Vagina (tissue), 2 donors: Measurements from ENCODE around the gene NFKBIB. TPM values are rescaled to one million over a fixed set of nuclear protein-coding genes. Genes with fewer than 3 reads are reported as not detected.

Experiments used
- DNase-seq, 2 donors: peaks; one replicate each; pipeline ENCODE4 v3.0.0-alpha.2; 2017; ENCODE audit errors: extremely low spot score in 2 of 2
- H3K27ac ChIP-seq: fragments of 200-600 bp; sonication (generic); one replicate; pipeline ENCODE4 v1.5.1; 2019
- H3K27me3 ChIP-seq: fragments of 200-600 bp; sonication (generic); one replicate; pipeline ENCODE4 v1.5.1; 2019
- H3K36me3 ChIP-seq, 2 donors: fragments of 200-600 bp; sonication (generic); one replicate each; pipeline ENCODE4 v1.5.1; 2017 to 2019
- H3K4me1 ChIP-seq: fragments of 200-600 bp; sonication (generic); one replicate; pipeline ENCODE4 v1.5.1; 2019
- H3K4me3 ChIP-seq, 2 donors: fragments of 200-600 bp; sonication (generic); 1 replicate in 1 of 2; 2 replicates in 1 of 2; pipeline ENCODE4 v1.5.1; 2016 to 2019
- H3K9me3 ChIP-seq: fragments of 200-600 bp; sonication (generic); one replicate; pipeline ENCODE4 v1.5.1; 2019
- CTCF ChIP-seq, 3 experiments: fragments of 450-650 bp in 2 of 3; fragments of 200-600 bp in 1 of 3; sonication (generic) in 1 of 3; IDR thresholded peaks; one replicate each; pipeline ENCODE4 v1.5.1; 2017 to 2019; ENCODE audit warnings: antibody characterized with exemption in 3 of 3, mild to moderate bottlenecking in 2 of 3, moderate library complexity in 2 of 3
- POLR2A ChIP-seq, 2 donors: fragments of 450-650 bp; IDR thresholded peaks; one replicate each; pipeline ENCODE4 v1.6.1; 2017; ENCODE audit warnings: antibody characterized with exemption in 2 of 2, mild to moderate bottlenecking in 2 of 2, moderate library complexity in 2 of 2
- POLR2AphosphoS5 ChIP-seq, 2 donors: sonication (generic); formaldehyde crosslinking; IDR thresholded peaks; one replicate each; pipeline ENCODE4 v1.9.0; 2017; ENCODE audit warnings: antibody characterized with exemption in 2 of 2, mild to moderate bottlenecking in 2 of 2, low read depth in 1 of 2; ENCODE audit not compliant: insufficient read depth in 1 of 2
- intact Hi-C: fragments of 100-400 bp; cut with DNase I; formaldehyde crosslinking; loops from one replicate; pipeline ENCODE4 v1.15.1; 2023
- total RNA-seq: library from RNA; depleted of rRNA; stranded (reverse); fragments of >200 nt; gene quantifications from one replicate; pipeline ENCODE4 v1.2.3, GENCODE V29; 2016

The NFKBIB gene
- total RNA-seq, 1 donor from 2014 or later, result 16.7 TPM

GRCh38 chr19:38913958-38914357, 14.2 kb downstream of the NFKBIB start:
- intact Hi-C loops, result no loop called here
- no peaks in the 10 kb centered on the region for H3K27me3 ChIP-seq
- DNase-seq, result no peak
- no peaks in the 10 kb centered on the region for H3K4me1 ChIP-seq
- TF ChIP-seq CTCF (IDR thresholded peaks at IDR 0.05) (no peak), POLR2AphosphoS5 (IDR thresholded peaks at IDR 0.05; ENCODE audit: insufficient read depth in 1 of 2, low read depth in 1 of 2) (no peak), POLR2A (IDR thresholded peaks at IDR 0.05) (no peak)
- H3K4me3 ChIP-seq, result no peak overlapping the region
- H3K27ac ChIP-seq, result no peak overlapping the region
- no peaks in the 10 kb centered on the region for H3K9me3 ChIP-seq
- H3K36me3 ChIP-seq, result no peaks in the 10 kb centered on the region

- H3K9me3 ChIP-seq, result no peaks in the 10 kb centered on the region
- no peak for DNase-seq
- H3K4me3 ChIP-seq, result no peak overlapping the region
- no peak for TF ChIP-seq POLR2A (IDR thresholded peaks at IDR 0.05)
- no peak for TF ChIP-seq CTCF (IDR thresholded peaks at IDR 0.05)
- no peak for TF ChIP-seq POLR2AphosphoS5 (IDR thresholded peaks at IDR 0.05; ENCODE audit: insufficient read depth in 1 of 2, low read depth in 1 of 2)
- no peaks in the 10 kb centered on the region for H3K36me3 ChIP-seq
- no peaks in the 10 kb centered on the region for H3K27me3 ChIP-seq
- intact Hi-C loops, result no loop called here
- no peak overlapping the region for H3K27ac ChIP-seq
- H3K4me1 ChIP-seq, result no peaks in the 10 kb centered on the region
Observed at GRCh38 chr19:38915329-38916321, 15.9 kb downstream of the NFKBIB start.

GRCh38 chr19:38917516-38917915, 17.7 kb downstream of the NFKBIB start:
- Histone ChIP-seq H3K27me3 (no peaks in the 10 kb centered on the region), H3K36me3 (peaks cover 0 to 6% of the 10 kb centered on the region in 2 donors), H3K27ac (no peak overlapping the region), H3K4me1 (no peaks in the 10 kb centered on the region), H3K9me3 (no peaks in the 10 kb centered on the region), H3K4me3 (no peak overlapping the region)
- no peak for DNase-seq
- TF ChIP-seq POLR2AphosphoS5 (IDR thresholded peaks at IDR 0.05; ENCODE audit: insufficient read depth in 1 of 2, low read depth in 1 of 2), result no peak
- no peak for TF ChIP-seq CTCF (IDR thresholded peaks at IDR 0.05)
- no peak for TF ChIP-seq POLR2A (IDR thresholded peaks at IDR 0.05)
- intact Hi-C loops, result no loop called here

GRCh38 chr19:38917921-38918491, 18.2 kb downstream of the NFKBIB start:
- peaks cover 0 to 6% of the 10 kb centered on the region in 2 donors for H3K36me3 ChIP-seq

More at GRCh38 chr19:38917921-38918491, 18.2 kb downstream of the NFKBIB start:
- Histone ChIP-seq H3K27me3 (no peaks in the 10 kb centered on the region), H3K4me1 (no peaks in the 10 kb centered on the region), H3K9me3 (no peaks in the 10 kb centered on the region), H3K27ac (no peak overlapping the region), H3K4me3 (no peak overlapping the region)
- TF ChIP-seq POLR2AphosphoS5 (IDR thresholded peaks at IDR 0.05; ENCODE audit: insufficient read depth in 1 of 2, low read depth in 1 of 2) (no peak), CTCF (IDR thresholded peaks at IDR 0.05) (no peak), POLR2A (IDR thresholded peaks at IDR 0.05) (no peak)
- no peak for DNase-seq
- intact Hi-C loops, result no loop called here
